ENCODE data around the gene KRI1. TPM values are rescaled to one million over a fixed set of nuclear protein-coding genes. Genes with fewer than 3 reads are reported as not detected.

Gene KRI1
- total and polyA plus RNA-seq, 2 of the 8 experiments (the other 6 are each of a cell fraction or from before 2014, with no cell fraction given) = 14.2 to 45.2 TPM

GRCh38 chr19:10550336-10550735 lies 15.5 kb downstream of the KRI1 start (continued):
- TF ChIP-seq, protein P1, sequence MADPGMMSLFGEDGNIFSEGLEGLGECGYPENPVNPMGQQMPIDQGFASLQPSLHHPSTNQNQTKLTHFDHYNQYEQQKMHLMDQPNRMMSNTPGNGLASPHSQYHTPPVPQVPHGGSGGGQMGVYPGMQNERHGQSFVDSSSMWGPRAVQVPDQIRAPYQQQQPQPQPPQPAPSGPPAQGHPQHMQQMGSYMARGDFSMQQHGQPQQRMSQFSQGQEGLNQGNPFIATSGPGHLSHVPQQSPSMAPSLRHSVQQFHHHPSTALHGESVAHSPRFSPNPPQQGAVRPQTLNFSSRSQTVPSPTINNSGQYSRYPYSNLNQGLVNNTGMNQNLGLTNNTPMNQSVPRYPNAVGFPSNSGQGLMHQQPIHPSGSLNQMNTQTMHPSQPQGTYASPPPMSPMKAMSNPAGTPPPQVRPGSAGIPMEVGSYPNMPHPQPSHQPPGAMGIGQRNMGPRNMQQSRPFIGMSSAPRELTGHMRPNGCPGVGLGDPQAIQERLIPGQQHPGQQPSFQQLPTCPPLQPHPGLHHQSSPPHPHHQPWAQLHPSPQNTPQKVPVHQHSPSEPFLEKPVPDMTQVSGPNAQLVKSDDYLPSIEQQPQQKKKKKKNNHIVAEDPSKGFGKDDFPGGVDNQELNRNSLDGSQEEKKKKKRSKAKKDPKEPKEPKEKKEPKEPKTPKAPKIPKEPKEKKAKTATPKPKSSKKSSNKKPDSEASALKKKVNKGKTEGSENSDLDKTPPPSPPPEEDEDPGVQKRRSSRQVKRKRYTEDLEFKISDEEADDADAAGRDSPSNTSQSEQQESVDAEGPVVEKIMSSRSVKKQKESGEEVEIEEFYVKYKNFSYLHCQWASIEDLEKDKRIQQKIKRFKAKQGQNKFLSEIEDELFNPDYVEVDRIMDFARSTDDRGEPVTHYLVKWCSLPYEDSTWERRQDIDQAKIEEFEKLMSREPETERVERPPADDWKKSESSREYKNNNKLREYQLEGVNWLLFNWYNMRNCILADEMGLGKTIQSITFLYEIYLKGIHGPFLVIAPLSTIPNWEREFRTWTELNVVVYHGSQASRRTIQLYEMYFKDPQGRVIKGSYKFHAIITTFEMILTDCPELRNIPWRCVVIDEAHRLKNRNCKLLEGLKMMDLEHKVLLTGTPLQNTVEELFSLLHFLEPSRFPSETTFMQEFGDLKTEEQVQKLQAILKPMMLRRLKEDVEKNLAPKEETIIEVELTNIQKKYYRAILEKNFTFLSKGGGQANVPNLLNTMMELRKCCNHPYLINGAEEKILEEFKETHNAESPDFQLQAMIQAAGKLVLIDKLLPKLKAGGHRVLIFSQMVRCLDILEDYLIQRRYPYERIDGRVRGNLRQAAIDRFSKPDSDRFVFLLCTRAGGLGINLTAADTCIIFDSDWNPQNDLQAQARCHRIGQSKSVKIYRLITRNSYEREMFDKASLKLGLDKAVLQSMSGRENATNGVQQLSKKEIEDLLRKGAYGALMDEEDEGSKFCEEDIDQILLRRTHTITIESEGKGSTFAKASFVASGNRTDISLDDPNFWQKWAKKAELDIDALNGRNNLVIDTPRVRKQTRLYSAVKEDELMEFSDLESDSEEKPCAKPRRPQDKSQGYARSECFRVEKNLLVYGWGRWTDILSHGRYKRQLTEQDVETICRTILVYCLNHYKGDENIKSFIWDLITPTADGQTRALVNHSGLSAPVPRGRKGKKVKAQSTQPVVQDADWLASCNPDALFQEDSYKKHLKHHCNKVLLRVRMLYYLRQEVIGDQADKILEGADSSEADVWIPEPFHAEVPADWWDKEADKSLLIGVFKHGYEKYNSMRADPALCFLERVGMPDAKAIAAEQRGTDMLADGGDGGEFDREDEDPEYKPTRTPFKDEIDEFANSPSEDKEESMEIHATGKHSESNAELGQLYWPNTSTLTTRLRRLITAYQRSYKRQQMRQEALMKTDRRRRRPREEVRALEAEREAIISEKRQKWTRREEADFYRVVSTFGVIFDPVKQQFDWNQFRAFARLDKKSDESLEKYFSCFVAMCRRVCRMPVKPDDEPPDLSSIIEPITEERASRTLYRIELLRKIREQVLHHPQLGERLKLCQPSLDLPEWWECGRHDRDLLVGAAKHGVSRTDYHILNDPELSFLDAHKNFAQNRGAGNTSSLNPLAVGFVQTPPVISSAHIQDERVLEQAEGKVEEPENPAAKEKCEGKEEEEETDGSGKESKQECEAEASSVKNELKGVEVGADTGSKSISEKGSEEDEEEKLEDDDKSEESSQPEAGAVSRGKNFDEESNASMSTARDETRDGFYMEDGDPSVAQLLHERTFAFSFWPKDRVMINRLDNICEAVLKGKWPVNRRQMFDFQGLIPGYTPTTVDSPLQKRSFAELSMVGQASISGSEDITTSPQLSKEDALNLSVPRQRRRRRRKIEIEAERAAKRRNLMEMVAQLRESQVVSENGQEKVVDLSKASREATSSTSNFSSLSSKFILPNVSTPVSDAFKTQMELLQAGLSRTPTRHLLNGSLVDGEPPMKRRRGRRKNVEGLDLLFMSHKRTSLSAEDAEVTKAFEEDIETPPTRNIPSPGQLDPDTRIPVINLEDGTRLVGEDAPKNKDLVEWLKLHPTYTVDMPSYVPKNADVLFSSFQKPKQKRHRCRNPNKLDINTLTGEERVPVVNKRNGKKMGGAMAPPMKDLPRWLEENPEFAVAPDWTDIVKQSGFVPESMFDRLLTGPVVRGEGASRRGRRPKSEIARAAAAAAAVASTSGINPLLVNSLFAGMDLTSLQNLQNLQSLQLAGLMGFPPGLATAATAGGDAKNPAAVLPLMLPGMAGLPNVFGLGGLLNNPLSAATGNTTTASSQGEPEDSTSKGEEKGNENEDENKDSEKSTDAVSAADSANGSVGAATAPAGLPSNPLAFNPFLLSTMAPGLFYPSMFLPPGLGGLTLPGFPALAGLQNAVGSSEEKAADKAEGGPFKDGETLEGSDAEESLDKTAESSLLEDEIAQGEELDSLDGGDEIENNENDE (IDR thresholded peaks at IDR 0.05; ENCODE audit: insufficient replicate concordance, low read length) = no peak
- TF ChIP-seq PHF8 (conservative IDR thresholded peaks at IDR 0.05; ENCODE audit: low read depth, low read length) (no peak), GABPA (IDR thresholded peaks at IDR 0.05; ENCODE audit: borderline replicate concordance, insufficient read depth, low read length) (no peak), YY1 (IDR thresholded peaks at IDR 0.05; ENCODE audit: low read depth, low read length) (no peak)
